ENCODE data around the gene MYBPC2.

DNA sequence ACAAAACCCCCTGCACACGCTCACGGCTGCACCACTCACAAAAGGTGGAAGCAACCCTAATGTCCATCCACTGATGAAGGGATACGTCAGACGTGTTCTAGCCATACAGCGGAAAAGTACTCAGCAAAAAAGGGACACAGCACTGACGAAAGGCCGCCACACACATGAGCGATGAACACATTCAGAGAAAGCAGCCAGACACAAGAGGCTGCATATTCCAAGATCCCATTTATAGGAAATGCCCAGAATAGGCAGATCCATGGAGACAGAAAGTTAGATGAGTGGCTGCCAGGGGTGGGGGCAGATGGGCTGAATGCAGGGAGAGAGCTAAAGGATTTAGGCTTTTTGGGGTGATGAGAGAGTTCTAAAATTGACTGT lies 44.8 kb upstream of the MYBPC2 start:
- TF ChIP-seq, protein P1, sequence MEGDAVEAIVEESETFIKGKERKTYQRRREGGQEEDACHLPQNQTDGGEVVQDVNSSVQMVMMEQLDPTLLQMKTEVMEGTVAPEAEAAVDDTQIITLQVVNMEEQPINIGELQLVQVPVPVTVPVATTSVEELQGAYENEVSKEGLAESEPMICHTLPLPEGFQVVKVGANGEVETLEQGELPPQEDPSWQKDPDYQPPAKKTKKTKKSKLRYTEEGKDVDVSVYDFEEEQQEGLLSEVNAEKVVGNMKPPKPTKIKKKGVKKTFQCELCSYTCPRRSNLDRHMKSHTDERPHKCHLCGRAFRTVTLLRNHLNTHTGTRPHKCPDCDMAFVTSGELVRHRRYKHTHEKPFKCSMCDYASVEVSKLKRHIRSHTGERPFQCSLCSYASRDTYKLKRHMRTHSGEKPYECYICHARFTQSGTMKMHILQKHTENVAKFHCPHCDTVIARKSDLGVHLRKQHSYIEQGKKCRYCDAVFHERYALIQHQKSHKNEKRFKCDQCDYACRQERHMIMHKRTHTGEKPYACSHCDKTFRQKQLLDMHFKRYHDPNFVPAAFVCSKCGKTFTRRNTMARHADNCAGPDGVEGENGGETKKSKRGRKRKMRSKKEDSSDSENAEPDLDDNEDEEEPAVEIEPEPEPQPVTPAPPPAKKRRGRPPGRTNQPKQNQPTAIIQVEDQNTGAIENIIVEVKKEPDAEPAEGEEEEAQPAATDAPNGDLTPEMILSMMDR (IDR thresholded peaks at IDR 0.05), result no peak
- TF ChIP-seq POLR2A (IDR thresholded peaks at IDR 0.05), result no peak
